ENCODE data around the gene GADD45GIP1. TPM values are rescaled to one million over a fixed set of nuclear protein-coding genes. Genes with fewer than 3 reads are reported as not detected.
A peak's percentile ranks its signal among the peaks of the same experiment; 100 is the strongest.

The GADD45GIP1 gene
- polyA plus RNA-seq, 1 of the 3 experiments (the other 2 are of a cell fraction) = 91.8 TPM

DNA sequence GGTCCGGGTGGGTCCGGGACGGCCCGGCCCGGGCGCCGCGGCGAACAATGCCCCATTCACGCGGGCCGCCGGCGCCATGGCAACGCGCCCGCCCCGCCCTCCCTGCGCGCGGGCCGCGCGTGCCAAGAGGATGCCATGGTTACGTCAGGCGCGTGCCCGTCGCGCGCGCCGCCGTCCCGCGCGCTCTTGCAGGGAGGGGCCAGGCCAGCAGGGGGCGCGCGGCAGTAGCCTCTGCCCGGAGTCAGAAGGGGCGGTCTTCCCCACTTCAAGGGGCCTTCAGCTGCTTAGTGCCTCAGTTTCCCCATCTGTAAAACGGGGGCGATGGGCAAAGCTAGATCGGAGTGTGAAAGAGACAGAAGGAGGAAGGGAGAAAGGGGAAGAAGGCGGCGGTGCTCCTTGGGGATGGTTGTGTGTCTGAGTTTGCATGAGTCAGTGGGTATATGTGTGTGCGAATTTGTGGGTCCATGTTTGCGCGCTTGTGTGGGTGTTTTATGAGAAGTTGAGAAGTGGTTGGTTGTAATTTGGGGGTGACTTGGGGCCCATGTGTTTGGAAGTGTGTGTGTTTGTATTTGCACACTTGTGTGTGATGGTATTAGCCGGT is 26.6 kb upstream of the GADD45GIP1 start:
- ChIA-PET CTCF (interaction anchor here (0.6 to 24.6 kb wide), 22 partner anchors 9 to 180 kb away, joined by 3 to 603 read pairs (median 7); partner anchors contain the start of gene NFIX), POLR2A (interaction anchor here (1.0 kb wide), 3 partner anchors 74 to 78 kb away, joined by 3 to 6 read pairs (median 3); no protein-coding TSS in a partner anchor)
- Histone ChIP-seq H3K9me3 (no peaks in the 10 kb centered on the region), H4K20me1 (ENCODE audit: insufficient read depth) (no peaks in the 10 kb centered on the region), H3K4me1 (ENCODE audit: control insufficient read depth in 1 of 2, insufficient read depth in 2 of 2, low read depth in 1 of 2, low read length in 1 of 2) (peaks cover 0 to 8% of the 10 kb centered on the region in 2 experiments; a peak in 1 of 4 replicates), H3K4me3 (ENCODE audit: low read depth in 2 of 2, low read length in 1 of 2) (peak overlapping the region; percentile 34 to 39; a peak in 3 of 4 replicates), H3K9ac (peak overlapping the region; percentile 67), H3K4me2 (peak overlapping the region; percentile 66), H3F3A (replicated peaks; ENCODE audit: insufficient read depth) (no peaks in the 10 kb centered on the region), H3K27me3 (ENCODE audit: insufficient read depth) (no peaks in the 10 kb centered on the region), H2AFZ (ENCODE audit: low read depth) (peak overlapping the region; percentile 83; the same call in 1 of the 2 replicates), H3K36me3 (replicated peaks in 1 of 2; ENCODE audit: control insufficient read depth in 1 of 2, insufficient read depth in 2 of 2, low read length in 1 of 2) (no peaks in the 10 kb centered on the region), H3K79me2 (ENCODE audit: insufficient read depth) (no peaks in the 10 kb centered on the region), H3K27ac (ENCODE audit: low read depth in 2 of 2, low read length in 1 of 2) (peak overlapping the region in 1 of 2 experiments; percentile 2; a peak in 1 of 4 replicates), H3K9me2 (no peaks in the 10 kb centered on the region)
- 18% methylated on average over 29 of the region's 51 CpGs for WGBS (ENCODE audit: low lambda C conversion rate)
- DNase-seq = peak; percentile 98
- TF ChIP-seq ELF1 (IDR thresholded peaks at IDR 0.05) (no peak), NRF1 (IDR thresholded peaks at IDR 0.05; ENCODE audit: low read depth, low read length) (peak; percentile 52), MEF2A (IDR thresholded peaks at IDR 0.05; ENCODE audit: borderline replicate concordance, low read depth) (no peak), EZH2phosphoT487 (IDR thresholded peaks at IDR 0.05; ENCODE audit: borderline replicate concordance, low read depth) (no peak), JUND (IDR thresholded peaks at IDR 0.05) (no peak), TAF1 (IDR thresholded peaks at IDR 0.05; ENCODE audit: borderline replicate concordance, low read depth, low read length) (no peak), SIN3A (IDR thresholded peaks at IDR 0.05; ENCODE audit: borderline replicate concordance, low read depth, low read length) (no peak; the same call in 1 of the 2 replicates), EP300 (IDR thresholded peaks at IDR 0.05; ENCODE audit: borderline replicate concordance in 1 of 2, low read depth in 1 of 2, low read length in 1 of 2) (no peak), YY1 (IDR thresholded peaks at IDR 0.05; ENCODE audit: low read depth) (no peak), TEAD4 (IDR thresholded peaks at IDR 0.05; ENCODE audit: borderline replicate concordance, insufficient read depth) (no peak), RCOR1 (IDR thresholded peaks at IDR 0.05; ENCODE audit: low read length) (no peak), FOSL2 (IDR thresholded peaks at IDR 0.05; ENCODE audit: borderline replicate concordance, low read depth) (no peak), FOXJ3 (CRISPR knock-in tag; IDR thresholded peaks at IDR 0.05) (no peak), TCF12 (IDR thresholded peaks at IDR 0.05) (no peak), RFX5 (IDR thresholded peaks at IDR 0.05; ENCODE audit: low read length) (no peak), MXI1 (IDR thresholded peaks at IDR 0.05; ENCODE audit: low read depth, low read length) (peak; percentile 72; the same call in 1 of the 2 replicates), RAD21 (IDR thresholded peaks at IDR 0.05; ENCODE audit: low read length) (peak; percentile 82), POLR2AphosphoS5 (IDR thresholded peaks at IDR 0.05; ENCODE audit: low read depth, low read length) (no peak), CHD2 (IDR thresholded peaks at IDR 0.05; ENCODE audit: low read length, partially characterized antibody) (no peak), GABPA (IDR thresholded peaks at IDR 0.05; ENCODE audit: low read depth) (no peak), GATA2 (CRISPR knock-in tag; IDR thresholded peaks at IDR 0.05) (no peak)
- TF ChIP-seq, protein P1, sequence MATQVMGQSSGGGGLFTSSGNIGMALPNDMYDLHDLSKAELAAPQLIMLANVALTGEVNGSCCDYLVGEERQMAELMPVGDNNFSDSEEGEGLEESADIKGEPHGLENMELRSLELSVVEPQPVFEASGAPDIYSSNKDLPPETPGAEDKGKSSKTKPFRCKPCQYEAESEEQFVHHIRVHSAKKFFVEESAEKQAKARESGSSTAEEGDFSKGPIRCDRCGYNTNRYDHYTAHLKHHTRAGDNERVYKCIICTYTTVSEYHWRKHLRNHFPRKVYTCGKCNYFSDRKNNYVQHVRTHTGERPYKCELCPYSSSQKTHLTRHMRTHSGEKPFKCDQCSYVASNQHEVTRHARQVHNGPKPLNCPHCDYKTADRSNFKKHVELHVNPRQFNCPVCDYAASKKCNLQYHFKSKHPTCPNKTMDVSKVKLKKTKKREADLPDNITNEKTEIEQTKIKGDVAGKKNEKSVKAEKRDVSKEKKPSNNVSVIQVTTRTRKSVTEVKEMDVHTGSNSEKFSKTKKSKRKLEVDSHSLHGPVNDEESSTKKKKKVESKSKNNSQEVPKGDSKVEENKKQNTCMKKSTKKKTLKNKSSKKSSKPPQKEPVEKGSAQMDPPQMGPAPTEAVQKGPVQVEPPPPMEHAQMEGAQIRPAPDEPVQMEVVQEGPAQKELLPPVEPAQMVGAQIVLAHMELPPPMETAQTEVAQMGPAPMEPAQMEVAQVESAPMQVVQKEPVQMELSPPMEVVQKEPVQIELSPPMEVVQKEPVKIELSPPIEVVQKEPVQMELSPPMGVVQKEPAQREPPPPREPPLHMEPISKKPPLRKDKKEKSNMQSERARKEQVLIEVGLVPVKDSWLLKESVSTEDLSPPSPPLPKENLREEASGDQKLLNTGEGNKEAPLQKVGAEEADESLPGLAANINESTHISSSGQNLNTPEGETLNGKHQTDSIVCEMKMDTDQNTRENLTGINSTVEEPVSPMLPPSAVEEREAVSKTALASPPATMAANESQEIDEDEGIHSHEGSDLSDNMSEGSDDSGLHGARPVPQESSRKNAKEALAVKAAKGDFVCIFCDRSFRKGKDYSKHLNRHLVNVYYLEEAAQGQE (IDR thresholded peaks at IDR 0.05; ENCODE audit: low read depth, low read length) = no peak
- TF ChIP-seq, protein P2, sequence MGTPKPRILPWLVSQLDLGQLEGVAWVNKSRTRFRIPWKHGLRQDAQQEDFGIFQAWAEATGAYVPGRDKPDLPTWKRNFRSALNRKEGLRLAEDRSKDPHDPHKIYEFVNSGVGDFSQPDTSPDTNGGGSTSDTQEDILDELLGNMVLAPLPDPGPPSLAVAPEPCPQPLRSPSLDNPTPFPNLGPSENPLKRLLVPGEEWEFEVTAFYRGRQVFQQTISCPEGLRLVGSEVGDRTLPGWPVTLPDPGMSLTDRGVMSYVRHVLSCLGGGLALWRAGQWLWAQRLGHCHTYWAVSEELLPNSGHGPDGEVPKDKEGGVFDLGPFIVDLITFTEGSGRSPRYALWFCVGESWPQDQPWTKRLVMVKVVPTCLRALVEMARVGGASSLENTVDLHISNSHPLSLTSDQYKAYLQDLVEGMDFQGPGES (IDR thresholded peaks at IDR 0.05; ENCODE audit: low read depth, low read length) = no peak
- TF ChIP-seq, protein P3, sequence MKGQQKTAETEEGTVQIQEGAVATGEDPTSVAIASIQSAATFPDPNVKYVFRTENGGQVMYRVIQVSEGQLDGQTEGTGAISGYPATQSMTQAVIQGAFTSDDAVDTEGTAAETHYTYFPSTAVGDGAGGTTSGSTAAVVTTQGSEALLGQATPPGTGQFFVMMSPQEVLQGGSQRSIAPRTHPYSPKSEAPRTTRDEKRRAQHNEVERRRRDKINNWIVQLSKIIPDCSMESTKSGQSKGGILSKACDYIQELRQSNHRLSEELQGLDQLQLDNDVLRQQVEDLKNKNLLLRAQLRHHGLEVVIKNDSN (IDR thresholded peaks at IDR 0.05; ENCODE audit: borderline replicate concordance, low read depth) = no peak
- TF ChIP-seq, protein P4, sequence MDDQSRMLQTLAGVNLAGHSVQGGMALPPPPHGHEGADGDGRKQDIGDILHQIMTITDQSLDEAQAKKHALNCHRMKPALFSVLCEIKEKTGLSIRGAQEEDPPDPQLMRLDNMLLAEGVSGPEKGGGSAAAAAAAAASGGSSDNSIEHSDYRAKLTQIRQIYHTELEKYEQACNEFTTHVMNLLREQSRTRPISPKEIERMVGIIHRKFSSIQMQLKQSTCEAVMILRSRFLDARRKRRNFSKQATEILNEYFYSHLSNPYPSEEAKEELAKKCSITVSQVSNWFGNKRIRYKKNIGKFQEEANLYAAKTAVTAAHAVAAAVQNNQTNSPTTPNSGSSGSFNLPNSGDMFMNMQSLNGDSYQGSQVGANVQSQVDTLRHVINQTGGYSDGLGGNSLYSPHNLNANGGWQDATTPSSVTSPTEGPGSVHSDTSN (IDR thresholded peaks at IDR 0.05) = no peak
- TF ChIP-seq, protein P5, sequence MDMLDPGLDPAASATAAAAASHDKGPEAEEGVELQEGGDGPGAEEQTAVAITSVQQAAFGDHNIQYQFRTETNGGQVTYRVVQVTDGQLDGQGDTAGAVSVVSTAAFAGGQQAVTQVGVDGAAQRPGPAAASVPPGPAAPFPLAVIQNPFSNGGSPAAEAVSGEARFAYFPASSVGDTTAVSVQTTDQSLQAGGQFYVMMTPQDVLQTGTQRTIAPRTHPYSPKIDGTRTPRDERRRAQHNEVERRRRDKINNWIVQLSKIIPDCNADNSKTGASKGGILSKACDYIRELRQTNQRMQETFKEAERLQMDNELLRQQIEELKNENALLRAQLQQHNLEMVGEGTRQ (IDR thresholded peaks at IDR 0.05; ENCODE audit: borderline replicate concordance, low read depth, low read length) = no peak
